Activated CD4-positive, alpha-beta T cell treated with anti-CD3 and anti-CD28 coated beads, Interleukin-2, amount 50 U/mL, for 16 hours (primary cell): ENCODE measurements around the gene ZDHHC3.
A peak's percentile ranks its signal among the peaks of the same experiment; 100 is the strongest.

Source experiments
- DNase-seq: peaks from one replicate; pipeline ENCODE4 v3.0.0-alpha.2; 2020

The ZDHHC3 gene

GRCh38 chr3:44976002-44976815 is at the start of gene ZDHHC3, which contains the start of gene EXOSC7:
ZDHHC3 (minus strand) TSS chr3:44976174; CDS start chr3:44959436, 16,738 bp downstream.
EXOSC7 (plus strand) TSS chr3:44976244; CDS start chr3:44976278, 34 bp downstream.
- DNase-seq = peak; percentile 86

- DNase-seq = no peak
These were observed 48.7 kb upstream of the ZDHHC3 start for GRCh38 chr3:45024542-45025255.

GRCh38 chr3:45023675-45024074 is 47.7 kb upstream of the ZDHHC3 start:
- no peak for DNase-seq

GRCh38 chr3:45021524-45022297 is 45.7 kb upstream of the ZDHHC3 start:
- DNase-seq = no peak

DNA sequence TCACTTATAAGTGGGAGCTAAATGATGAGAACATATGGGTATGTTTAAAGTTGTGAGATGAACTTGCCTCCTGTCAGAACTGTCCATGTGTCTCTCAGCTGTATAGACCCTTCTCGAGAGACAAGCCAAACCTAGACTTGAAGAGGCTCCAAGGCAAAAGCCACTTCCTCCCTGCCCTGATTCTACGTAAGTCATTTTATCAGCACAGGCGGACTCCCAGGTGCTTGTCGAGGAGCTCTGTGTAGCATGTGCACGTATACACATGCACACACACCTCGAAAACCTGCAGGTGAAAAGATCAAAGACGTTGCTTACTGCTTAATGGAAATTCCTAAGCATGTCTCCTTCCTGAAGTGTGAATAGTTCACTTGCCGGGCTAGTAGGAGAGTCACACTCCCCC is 44.6 kb upstream of the ZDHHC3 start:
- DNase-seq = peak; percentile 7

DNA sequence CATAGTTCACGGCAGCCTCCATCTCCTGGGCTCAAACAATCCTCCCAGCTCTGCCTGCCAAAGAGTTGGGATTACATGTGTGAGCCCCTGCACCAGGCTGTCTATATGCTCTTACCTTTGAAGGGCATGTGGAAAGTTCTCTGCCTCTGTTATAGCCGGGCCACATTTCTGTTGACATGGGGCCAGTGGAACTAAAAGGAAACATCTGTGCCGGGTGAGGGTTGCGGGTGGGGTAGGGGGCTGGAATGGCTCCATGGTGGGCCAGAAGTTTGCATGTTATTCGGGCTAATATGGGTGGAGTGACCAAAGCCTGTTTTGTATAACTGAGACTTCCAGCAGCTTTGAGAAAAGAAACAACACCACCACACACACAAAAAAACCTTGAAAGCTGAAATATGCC is 41.8 kb upstream of the ZDHHC3 start:
- DNase-seq = no peak

GRCh38 chr3:45016916-45017315 is 40.9 kb upstream of the ZDHHC3 start:
- no peak for DNase-seq

GRCh38 chr3:45012577-45012976 is 36.6 kb upstream of the ZDHHC3 start:
- DNase-seq = no peak

GRCh38 chr3:45011756-45012508 is 36.0 kb upstream of the ZDHHC3 start:
- no peak for DNase-seq

- DNase-seq = no peak
These were observed 34.9 kb upstream of the ZDHHC3 start for GRCh38 chr3:45010811-45011333.

GRCh38 chr3:45009868-45010267 is 33.9 kb upstream of the ZDHHC3 start:
- no peak for DNase-seq

DNA sequence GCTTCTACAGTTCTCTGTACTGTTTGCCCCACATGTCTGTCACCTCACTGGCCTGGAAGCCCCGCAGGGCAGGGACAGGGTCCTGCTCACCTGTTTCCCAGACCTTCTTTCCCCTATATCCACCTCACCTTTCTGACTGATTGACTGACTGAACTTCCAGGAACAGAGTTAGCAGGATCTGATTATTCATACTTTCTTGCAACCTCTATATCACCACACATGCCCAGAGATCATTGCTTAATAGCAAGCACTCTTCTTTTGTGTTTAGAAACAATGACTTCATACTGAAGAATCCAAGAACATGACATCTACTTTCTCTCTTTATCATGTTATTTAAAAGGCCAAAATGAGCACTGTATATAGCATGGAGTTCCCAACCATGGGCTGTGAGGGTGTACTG is 32.1 kb upstream of the ZDHHC3 start:
- DNase-seq = no peak

DNA sequence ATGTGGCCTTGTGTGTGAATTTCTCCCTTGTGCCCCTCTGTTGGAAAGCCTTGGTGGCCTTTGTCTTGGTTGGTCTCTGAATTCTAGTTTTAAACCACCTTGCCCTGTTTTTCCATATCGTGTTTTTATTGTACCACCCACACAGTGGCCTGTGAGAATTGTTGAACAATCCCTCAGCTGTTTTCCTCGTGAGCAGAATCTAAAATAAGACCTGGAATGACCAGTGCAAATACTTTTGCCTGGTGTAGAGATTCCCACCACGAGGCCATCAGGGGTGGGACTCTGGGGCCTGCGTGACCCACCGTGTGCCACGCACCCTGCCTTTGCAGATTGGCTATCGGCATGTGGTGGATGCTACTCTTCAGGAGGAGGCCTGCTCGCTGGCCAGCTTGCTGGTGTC is 31.1 kb upstream of the ZDHHC3 start:
- DNase-seq = no peak

- no peak for DNase-seq
These were observed 27.9 kb upstream of the ZDHHC3 start for GRCh38 chr3:45003859-45004258.

DNA sequence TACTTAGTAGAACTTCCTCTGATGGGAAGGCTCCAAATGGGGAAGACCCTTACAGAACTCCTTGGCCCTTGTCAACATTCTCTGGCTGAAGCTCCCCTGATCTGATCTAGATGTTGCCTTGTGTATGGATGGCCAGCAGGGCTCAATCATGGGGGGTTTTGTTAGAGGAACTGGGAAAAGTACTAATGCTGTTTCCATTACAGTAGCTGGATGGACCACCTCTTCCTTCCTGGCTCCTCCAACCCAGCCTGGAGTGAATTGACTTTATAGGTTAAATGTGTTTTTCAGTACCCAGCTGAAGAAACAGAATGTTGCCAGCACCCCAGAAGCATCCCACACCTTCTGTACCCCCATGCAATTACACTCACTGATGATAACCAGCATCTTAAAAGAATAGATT is 27.4 kb upstream of the ZDHHC3 start:
- no peak for DNase-seq

- DNase-seq = no peak
These were observed 26.7 kb upstream of the ZDHHC3 start for GRCh38 chr3:45002720-45003119.

GRCh38 chr3:45002139-45002660 is 26.2 kb upstream of the ZDHHC3 start:
- no peak for DNase-seq

DNA sequence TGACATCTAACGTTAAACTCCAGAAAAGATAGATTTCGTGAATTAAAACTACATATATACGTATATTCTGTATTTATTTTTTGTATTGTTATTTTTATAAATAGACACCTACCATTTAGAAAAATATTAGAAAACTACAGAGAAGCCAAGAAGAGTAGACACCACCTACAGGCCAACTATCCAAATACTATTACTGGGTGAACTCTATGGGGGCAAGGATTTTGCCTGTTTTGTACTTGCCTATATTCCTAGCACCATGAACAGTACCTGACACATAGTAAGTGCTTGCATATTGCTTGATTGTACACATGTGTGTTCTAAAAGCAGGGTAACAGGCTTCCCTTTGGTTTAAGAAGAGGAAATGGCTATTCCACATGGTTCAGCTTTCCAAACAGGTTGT is 25.8 kb upstream of the ZDHHC3 start:
- no peak for DNase-seq

DNA sequence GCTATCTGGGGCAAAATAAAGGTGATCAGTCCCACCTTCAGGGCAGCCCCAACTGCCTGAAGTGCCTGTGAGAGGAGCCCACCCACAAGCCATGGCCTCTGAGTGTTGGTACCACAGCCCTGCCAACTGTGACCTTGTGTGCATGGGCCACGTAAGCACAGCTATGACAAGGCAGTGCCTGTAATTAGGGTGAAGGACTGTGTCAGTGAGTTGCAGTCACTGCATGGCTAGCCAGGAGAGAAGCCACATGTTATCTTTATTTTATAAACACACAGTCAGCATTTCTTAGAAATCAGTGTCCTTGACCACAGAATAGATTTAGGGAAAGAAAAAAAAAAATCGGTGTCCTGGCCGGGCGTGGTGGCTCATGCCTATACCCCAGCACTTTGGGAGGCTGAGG is 24.8 kb upstream of the ZDHHC3 start:
- no peak for DNase-seq

GRCh38 chr3:44999782-45000181 is 23.8 kb upstream of the ZDHHC3 start:
- no peak for DNase-seq

DNA sequence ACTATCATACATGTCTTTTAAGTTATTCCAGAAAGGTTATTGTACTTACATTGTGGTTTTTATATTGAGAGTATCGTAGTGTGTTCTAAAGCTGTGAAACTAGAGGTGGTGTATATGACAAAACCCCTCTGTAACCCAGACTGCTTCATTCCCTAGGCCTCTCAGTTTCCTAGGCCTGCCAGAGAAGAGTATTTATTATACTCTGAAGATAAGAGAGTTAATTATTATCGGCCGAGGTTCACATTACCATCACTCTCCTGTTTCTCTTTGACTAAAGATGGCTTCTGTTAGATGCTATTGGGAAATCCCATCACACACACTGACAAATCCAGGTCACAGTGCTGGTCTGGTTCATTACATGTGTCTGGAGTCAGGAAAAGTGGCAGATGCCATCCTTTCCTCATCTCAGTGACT is 20.6 kb upstream of the ZDHHC3 start:
- DNase-seq = no peak

- DNase-seq = no peak
These were observed 19.3 kb upstream of the ZDHHC3 start for GRCh38 chr3:44995142-44995770.
